NCI-H2227 treated with DMSO at 0.1 percent for 48 hours (cell line): ENCODE data around the gene NR2F1-AS1.
"Not testable (repeated sequence)": the region's sequence is repeated elsewhere in the genome, so short reads cannot be mapped to it uniquely, and the experiment has no call there.

Experiments
- DNase-seq: peaks from one replicate; lab custom pipeline; 2025; lab: John Stamatoyannopoulos, UW

Gene NR2F1-AS1

GRCh38 chr5:93427316-93427715 lies 153.7 kb downstream of the NR2F1-AS1 start:
- DNase-seq, result no peak

- DNase-seq, result no peak
Measured at GRCh38 chr5:93425096-93425495, 155.9 kb downstream of the NR2F1-AS1 start.

- DNase-seq, result no peak
Measured at GRCh38 chr5:93423300-93423699, 157.7 kb downstream of the NR2F1-AS1 start.

GRCh38 chr5:93422652-93423280 lies 158.3 kb downstream of the NR2F1-AS1 start:
- DNase-seq, result no peak

- peak; percentile 42 for DNase-seq
Measured at GRCh38 chr5:93421987-93422401, 159.0 kb downstream of the NR2F1-AS1 start.

- DNase-seq, result no peak
Measured at GRCh38 chr5:93421468-93421867, 159.6 kb downstream of the NR2F1-AS1 start.

GRCh38 chr5:93417490-93417889 lies 163.5 kb downstream of the NR2F1-AS1 start:
- no peak for DNase-seq

GRCh38 chr5:93415819-93416218 lies 165.2 kb downstream of the NR2F1-AS1 start:
- DNase-seq, result peak; percentile 75

GRCh38 chr5:93411716-93412115 lies 169.3 kb downstream of the NR2F1-AS1 start:
- DNase-seq, result no peak

- DNase-seq, result no peak
Measured at GRCh38 chr5:93409691-93410090, 171.3 kb downstream of the NR2F1-AS1 start.

- no peak for DNase-seq
Measured at GRCh38 chr5:93407454-93407853, 173.6 kb downstream of the NR2F1-AS1 start.

- DNase-seq, result no peak
Measured at GRCh38 chr5:93406971-93407401, 174.0 kb downstream of the NR2F1-AS1 start.

GRCh38 chr5:93404246-93404645 lies 176.8 kb downstream of the NR2F1-AS1 start:
- DNase-seq, result no peak

- DNase-seq, result no peak
Measured at GRCh38 chr5:93403141-93403928, 177.7 kb downstream of the NR2F1-AS1 start.

- DNase-seq, result no peak
Measured at GRCh38 chr5:93402451-93402850, 178.6 kb downstream of the NR2F1-AS1 start.

GRCh38 chr5:93401634-93402213 lies 179.3 kb downstream of the NR2F1-AS1 start:
- DNase-seq, result no peak

GRCh38 chr5:93399675-93400074 lies 181.3 kb downstream of the NR2F1-AS1 start:
- no peak for DNase-seq

GRCh38 chr5:93395971-93396379 lies 185.0 kb downstream of the NR2F1-AS1 start:
- no peak for DNase-seq

- no peak for DNase-seq
Measured at GRCh38 chr5:93395010-93395409, 186.0 kb downstream of the NR2F1-AS1 start.

- DNase-seq, result no peak
Measured at GRCh38 chr5:93394301-93394700, 186.7 kb downstream of the NR2F1-AS1 start.

- not testable (repeated sequence) for DNase-seq
Measured at GRCh38 chr5:93391169-93391568, 189.8 kb downstream of the NR2F1-AS1 start.

GRCh38 chr5:93385655-93386054 lies 195.4 kb downstream of the NR2F1-AS1 start:
- no peak for DNase-seq

- no peak for DNase-seq
Measured at GRCh38 chr5:93384995-93385394, 196.0 kb downstream of the NR2F1-AS1 start.
